ENCODE measurements around the gene RPL38. TPM values are rescaled to one million over a fixed set of nuclear protein-coding genes. Genes with fewer than 3 reads are reported as not detected.

The RPL38 gene
- total and polyA plus RNA-seq, 2 donors (not counting 1 experiment from before 2014, with no cell fraction given): 722 to 1,550 TPM

- no peak overlapping the region for H3K27ac Mint-ChIP-seq
- Histone ChIP-seq H4K20me1 (ENCODE audit: control insufficient read depth, insufficient read depth, low read length, poor library complexity, severe bottlenecking) (no peaks in the 10 kb centered on the region), H3K9ac (ENCODE audit: low read length) (no peak overlapping the region), H3K4me3 (ENCODE audit: control extremely low read depth in 1 of 5, extremely low read depth in 1 of 5, insufficient read depth in 1 of 5, low read depth in 2 of 5, low read length in 4 of 5) (no peak overlapping the region), H3K27ac (ENCODE audit: low read length in 2 of 2) (no peak overlapping the region), H3K79me2 (ENCODE audit: control insufficient read depth, insufficient read depth, low read length) (no peaks in the 10 kb centered on the region), H3K27me3 (replicated peaks in 1 of 4; ENCODE audit: control extremely low read depth in 1 of 4, control insufficient read depth in 3 of 4, insufficient read depth in 4 of 4, low read length in 3 of 4) (no peaks in the 10 kb centered on the region), H3K4me1 (ENCODE audit: control insufficient read depth in 2 of 2, insufficient read depth in 2 of 2, low read length in 2 of 2) (peaks cover 8 to 12% of the 10 kb centered on the region in 2 donors), H2AFZ (ENCODE audit: insufficient read depth, low read depth, low read length, poor library complexity, severe bottlenecking) (no peak overlapping the region), H3K4me2 (replicated peaks; ENCODE audit: low read depth, low read length, poor library complexity, severe bottlenecking) (no peak overlapping the region), H3K9me3 (ENCODE audit: control extremely low read depth in 1 of 3, control insufficient read depth in 2 of 3, insufficient read depth in 1 of 3, low read length in 2 of 3) (no peaks in the 10 kb centered on the region), H3K36me3 (replicated peaks in 1 of 2; ENCODE audit: control extremely low read depth in 1 of 2, control insufficient read depth in 1 of 2, extremely low read depth in 1 of 2, insufficient read depth in 2 of 2, low read length in 1 of 2) (no peaks in the 10 kb centered on the region)
- H3K4me1 Mint-ChIP-seq: peaks cover 10% of the 10 kb centered on the region
- TF ChIP-seq, protein P1, sequence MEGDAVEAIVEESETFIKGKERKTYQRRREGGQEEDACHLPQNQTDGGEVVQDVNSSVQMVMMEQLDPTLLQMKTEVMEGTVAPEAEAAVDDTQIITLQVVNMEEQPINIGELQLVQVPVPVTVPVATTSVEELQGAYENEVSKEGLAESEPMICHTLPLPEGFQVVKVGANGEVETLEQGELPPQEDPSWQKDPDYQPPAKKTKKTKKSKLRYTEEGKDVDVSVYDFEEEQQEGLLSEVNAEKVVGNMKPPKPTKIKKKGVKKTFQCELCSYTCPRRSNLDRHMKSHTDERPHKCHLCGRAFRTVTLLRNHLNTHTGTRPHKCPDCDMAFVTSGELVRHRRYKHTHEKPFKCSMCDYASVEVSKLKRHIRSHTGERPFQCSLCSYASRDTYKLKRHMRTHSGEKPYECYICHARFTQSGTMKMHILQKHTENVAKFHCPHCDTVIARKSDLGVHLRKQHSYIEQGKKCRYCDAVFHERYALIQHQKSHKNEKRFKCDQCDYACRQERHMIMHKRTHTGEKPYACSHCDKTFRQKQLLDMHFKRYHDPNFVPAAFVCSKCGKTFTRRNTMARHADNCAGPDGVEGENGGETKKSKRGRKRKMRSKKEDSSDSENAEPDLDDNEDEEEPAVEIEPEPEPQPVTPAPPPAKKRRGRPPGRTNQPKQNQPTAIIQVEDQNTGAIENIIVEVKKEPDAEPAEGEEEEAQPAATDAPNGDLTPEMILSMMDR (IDR thresholded peaks at IDR 0.05): no peak
- no peak for TF ChIP-seq EZH2 (IDR thresholded peaks at IDR 0.05; ENCODE audit: borderline replicate concordance, insufficient read depth, low read depth, low read length, poor library complexity, severe bottlenecking)
- ATAC-seq (ENCODE audit: low read depth): no peak
- ChIA-PET CTCF (interaction anchor here (1.2 kb wide), 1 partner anchor 130 kb away, joined by 3 read pairs; no protein-coding TSS in a partner anchor), POLR2A (no interaction called here)
- no peaks in the 10 kb centered on the region for H3K27me3 Mint-ChIP-seq
- WGBS (ENCODE audit: insufficient coverage): 91% methylated on average over 10 of the region's 10 CpGs
- intact Hi-C loops (cut with micrococcal nuclease): no loop called here
- no peak overlapping the region for H3K4me3 Mint-ChIP-seq
- H3K9me3 Mint-ChIP-seq (ENCODE audit: insufficient read depth): no peaks in the 10 kb centered on the region
- no peak for DNase-seq
Observed at GRCh38 chr17:74239172-74239571, 35.7 kb downstream of the RPL38 start.

GRCh38 chr17:74240618-74241205 lies 37.2 kb downstream of the RPL38 start:
- DNase-seq: no peak
- Histone ChIP-seq H3K79me2 (ENCODE audit: control insufficient read depth, insufficient read depth, low read length) (no peaks in the 10 kb centered on the region), H3K4me2 (replicated peaks; ENCODE audit: low read depth, low read length, poor library complexity, severe bottlenecking) (no peak overlapping the region), H3K27me3 (replicated peaks in 1 of 4; ENCODE audit: control extremely low read depth in 1 of 4, control insufficient read depth in 3 of 4, insufficient read depth in 4 of 4, low read length in 3 of 4) (no peaks in the 10 kb centered on the region), H4K20me1 (ENCODE audit: control insufficient read depth, insufficient read depth, low read length, poor library complexity, severe bottlenecking) (no peaks in the 10 kb centered on the region), H3K36me3 (replicated peaks in 1 of 2; ENCODE audit: control extremely low read depth in 1 of 2, control insufficient read depth in 1 of 2, extremely low read depth in 1 of 2, insufficient read depth in 2 of 2, low read length in 1 of 2) (no peaks in the 10 kb centered on the region), H3K4me1 (ENCODE audit: control insufficient read depth in 2 of 2, insufficient read depth in 2 of 2, low read length in 2 of 2) (no peaks in the 10 kb centered on the region), H2AFZ (ENCODE audit: insufficient read depth, low read depth, low read length, poor library complexity, severe bottlenecking) (no peak overlapping the region), H3K9me3 (ENCODE audit: control extremely low read depth in 1 of 3, control insufficient read depth in 2 of 3, insufficient read depth in 1 of 3, low read length in 2 of 3) (no peaks in the 10 kb centered on the region), H3K4me3 (ENCODE audit: control extremely low read depth in 1 of 5, extremely low read depth in 1 of 5, insufficient read depth in 1 of 5, low read depth in 2 of 5, low read length in 4 of 5) (no peak overlapping the region), H3K27ac (ENCODE audit: low read length in 2 of 2) (no peak overlapping the region), H3K9ac (ENCODE audit: low read length) (no peak overlapping the region)
- ChIA-PET CTCF (no interaction called here), POLR2A (no interaction called here)
- ATAC-seq (ENCODE audit: low read depth): no peak
- no peak for TF ChIP-seq EZH2 (IDR thresholded peaks at IDR 0.05; ENCODE audit: borderline replicate concordance, insufficient read depth, low read depth, low read length, poor library complexity, severe bottlenecking)
- TF ChIP-seq, protein P1 (IDR thresholded peaks at IDR 0.05): no peak
- no peaks in the 10 kb centered on the region for H3K9me3 Mint-ChIP-seq (ENCODE audit: insufficient read depth)
- H3K27me3 Mint-ChIP-seq: no peaks in the 10 kb centered on the region
- H3K27ac Mint-ChIP-seq: no peak overlapping the region
- intact Hi-C loops (cut with micrococcal nuclease): no loop called here
- H3K4me1 Mint-ChIP-seq: no peaks in the 10 kb centered on the region
- H3K4me3 Mint-ChIP-seq: no peak overlapping the region
- 87% methylated on average over 4 of the region's 11 CpGs for WGBS (ENCODE audit: insufficient coverage)
